Neutrophil (primary cell): ENCODE data around the gene TAF12.
"Not testable (repeated sequence)": the region's sequence is repeated elsewhere in the genome, so short reads cannot be mapped to it uniquely, and the experiment has no call there.

Experiments used
- H3K27ac ChIP-seq: fragments of 200-600 bp; sonication (generic); 2 replicates; pipeline ENCODE4 v1.5.1; 2016; ENCODE audit warnings: mild to moderate bottlenecking, moderate library complexity
- H3K27me3 ChIP-seq: fragments of 200-600 bp; sonication (generic); 2 replicates; pipeline ENCODE4 v1.6.0; 2016; ENCODE audit warnings: mild to moderate bottlenecking
- H3K36me3 ChIP-seq: fragments of 200-600 bp; sonication (generic); 2 replicates; pipeline ENCODE4 v1.5.1; 2017
- H3K4me1 ChIP-seq, 2 experiments: fragments of 200-600 bp in 1 of 2; sonication (generic) in 1 of 2; 1 replicate in 1 of 2; 2 replicates in 1 of 2; pipeline versions ENCODE4 v1.5.1 to v1.6.1; 2013 to 2016; ENCODE audit warnings: low read depth in 1 of 2, low read length in 1 of 2, mild to moderate bottlenecking in 1 of 2, moderate library complexity in 1 of 2; ENCODE audit not compliant: control insufficient read depth in 1 of 2, insufficient read depth in 1 of 2
- H3K4me3 ChIP-seq, 2 experiments: fragments of 200-600 bp in 1 of 2; sonication (generic) in 1 of 2; 1 replicate in 1 of 2; 2 replicates in 1 of 2; pipeline ENCODE4 v1.5.1; 2013 to 2016; ENCODE audit warnings: low read depth in 1 of 2, low read length in 1 of 2, mild to moderate bottlenecking in 1 of 2, moderate library complexity in 1 of 2
- H3K9me3 ChIP-seq: fragments of 200-600 bp; sonication (generic); 2 replicates; pipeline ENCODE4 v1.5.1; 2016
- TF ChIP-seq, protein P1 (sequence below): fragments of 200-600 bp; sonication (generic); IDR thresholded peaks from 2 replicates; pipeline ENCODE4 v1.5.1; 2016; ENCODE audit warnings: antibody characterized with exemption

The TAF12 gene

DNA sequence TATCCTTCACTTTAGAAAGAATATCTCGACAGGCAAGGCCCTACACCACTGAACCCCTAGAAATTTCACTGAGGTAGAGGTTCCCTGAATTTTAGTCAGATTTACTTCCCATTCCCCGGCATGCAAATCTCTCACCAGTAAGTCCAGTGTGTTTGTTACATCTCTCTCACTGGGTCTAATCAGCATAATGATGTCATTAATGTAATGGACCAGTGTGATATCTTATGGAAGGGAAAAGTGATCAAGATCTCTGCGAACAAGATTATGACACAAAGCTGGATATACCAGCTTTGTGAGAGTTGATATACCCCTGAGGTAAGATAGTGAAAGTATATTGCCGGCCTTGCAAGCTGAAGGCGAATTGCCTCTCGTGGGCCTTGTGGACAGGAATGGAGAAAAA lies 13.5 kb upstream of the TAF12 start:
- TF ChIP-seq, protein P1, sequence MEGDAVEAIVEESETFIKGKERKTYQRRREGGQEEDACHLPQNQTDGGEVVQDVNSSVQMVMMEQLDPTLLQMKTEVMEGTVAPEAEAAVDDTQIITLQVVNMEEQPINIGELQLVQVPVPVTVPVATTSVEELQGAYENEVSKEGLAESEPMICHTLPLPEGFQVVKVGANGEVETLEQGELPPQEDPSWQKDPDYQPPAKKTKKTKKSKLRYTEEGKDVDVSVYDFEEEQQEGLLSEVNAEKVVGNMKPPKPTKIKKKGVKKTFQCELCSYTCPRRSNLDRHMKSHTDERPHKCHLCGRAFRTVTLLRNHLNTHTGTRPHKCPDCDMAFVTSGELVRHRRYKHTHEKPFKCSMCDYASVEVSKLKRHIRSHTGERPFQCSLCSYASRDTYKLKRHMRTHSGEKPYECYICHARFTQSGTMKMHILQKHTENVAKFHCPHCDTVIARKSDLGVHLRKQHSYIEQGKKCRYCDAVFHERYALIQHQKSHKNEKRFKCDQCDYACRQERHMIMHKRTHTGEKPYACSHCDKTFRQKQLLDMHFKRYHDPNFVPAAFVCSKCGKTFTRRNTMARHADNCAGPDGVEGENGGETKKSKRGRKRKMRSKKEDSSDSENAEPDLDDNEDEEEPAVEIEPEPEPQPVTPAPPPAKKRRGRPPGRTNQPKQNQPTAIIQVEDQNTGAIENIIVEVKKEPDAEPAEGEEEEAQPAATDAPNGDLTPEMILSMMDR, result no peak

DNA sequence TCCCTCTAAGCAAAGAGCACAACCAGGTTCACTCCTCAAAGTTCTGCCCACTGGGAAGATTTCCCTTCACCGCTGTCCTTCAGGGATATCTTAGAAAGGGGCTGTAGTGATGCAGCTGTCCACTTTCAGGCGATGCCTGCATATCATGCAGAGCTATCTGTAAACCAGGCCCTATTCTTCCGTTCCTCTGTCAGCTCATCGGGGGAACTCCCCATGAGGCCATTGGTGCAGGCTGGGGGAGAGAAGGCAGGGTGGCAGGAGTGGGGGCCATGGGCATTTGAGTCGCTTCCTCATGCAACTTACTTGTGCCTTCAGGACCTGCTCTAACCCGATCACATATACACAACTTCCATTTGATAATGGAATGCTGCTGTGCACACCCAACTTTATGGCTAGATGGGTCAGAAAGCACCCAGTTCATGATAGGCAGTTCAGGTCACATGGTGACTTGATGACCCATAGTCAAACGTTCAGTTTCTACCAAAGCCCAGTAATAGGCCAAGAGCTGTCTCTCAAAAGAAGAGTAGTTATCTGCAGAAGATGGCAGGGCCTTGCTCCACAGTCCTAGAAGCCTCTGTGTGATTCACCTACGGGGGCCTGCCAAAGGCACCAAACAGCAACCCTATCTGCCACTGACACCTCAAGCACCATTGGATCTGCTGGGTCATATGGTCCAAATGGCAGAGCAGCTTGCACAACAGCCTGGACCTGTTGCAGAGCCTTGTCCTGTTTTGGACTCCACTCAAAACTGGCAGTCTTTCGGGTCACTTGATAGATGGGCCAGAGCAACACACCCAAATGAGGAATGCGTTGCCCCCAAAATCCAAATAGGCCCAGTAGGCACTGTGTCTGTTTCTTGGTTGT lies 12.8 kb upstream of the TAF12 start:
- not testable (repeated sequence) for H3K27ac ChIP-seq, H3K9me3 ChIP-seq, H3K36me3 ChIP-seq, H3K4me1 ChIP-seq, H3K27me3 ChIP-seq, H3K4me3 ChIP-seq

More for the DNA sequence above, 13.5 kb upstream of the TAF12 start:
- Histone ChIP-seq H3K4me3 (no peak overlapping the region), H3K9me3 (no peaks in the 10 kb centered on the region), H3K4me1 (peaks cover 3 to 7% of the 10 kb centered on the region in 2 experiments), H3K36me3 (no peaks in the 10 kb centered on the region), H3K27me3 (no peaks in the 10 kb centered on the region), H3K27ac (no peak overlapping the region)

DNA sequence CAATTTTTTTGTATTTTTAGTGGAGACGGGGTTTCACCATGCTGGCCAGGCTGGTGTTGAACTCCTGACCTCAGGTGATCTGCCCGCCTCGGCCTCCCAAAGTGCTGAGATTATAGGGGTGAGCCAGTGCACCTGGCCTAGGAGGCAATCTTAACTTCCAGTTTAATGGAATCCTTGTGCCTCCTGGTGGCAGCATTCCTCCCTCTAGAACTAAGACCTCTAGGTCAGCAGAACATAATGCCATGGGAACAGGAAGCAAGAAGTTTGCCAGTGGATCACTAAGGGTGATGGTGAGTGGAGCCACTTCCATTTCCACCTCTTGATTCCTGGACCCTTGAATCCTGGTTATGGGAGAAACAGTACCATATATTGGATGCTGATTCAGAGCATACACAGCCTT lies 11.0 kb upstream of the TAF12 start:
- H3K27me3 ChIP-seq, H3K9me3 ChIP-seq, H3K4me3 ChIP-seq, H3K36me3 ChIP-seq, H3K27ac ChIP-seq: not testable (repeated sequence)
- peaks cover 12 to 15% of the 10 kb centered on the region in 2 experiments for H3K4me1 ChIP-seq

DNA sequence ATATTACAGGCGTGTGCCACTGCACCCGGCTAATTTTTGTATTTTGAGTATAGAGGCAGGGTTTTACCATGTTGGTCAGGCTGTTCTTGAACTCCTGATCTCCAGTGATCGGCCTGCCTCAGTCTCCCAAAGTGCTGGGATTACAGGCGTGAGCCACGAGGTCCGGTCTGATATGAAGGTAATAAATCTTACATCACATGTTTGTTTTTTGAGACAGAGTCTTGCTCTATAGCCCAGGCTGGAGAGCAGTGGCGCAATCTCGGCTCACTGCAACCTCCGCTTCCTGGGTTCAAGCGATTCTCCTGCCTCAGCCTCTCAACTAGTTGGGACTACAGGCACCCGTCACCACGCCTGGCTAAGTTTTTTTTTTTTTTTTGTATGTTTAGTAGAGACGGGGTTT lies 10.2 kb upstream of the TAF12 start:
- not testable (repeated sequence) for H3K27me3 ChIP-seq, H3K36me3 ChIP-seq, H3K4me3 ChIP-seq, H3K9me3 ChIP-seq, H3K27ac ChIP-seq
- peaks cover 16 to 22% of the 10 kb centered on the region in 2 experiments for H3K4me1 ChIP-seq

DNA sequence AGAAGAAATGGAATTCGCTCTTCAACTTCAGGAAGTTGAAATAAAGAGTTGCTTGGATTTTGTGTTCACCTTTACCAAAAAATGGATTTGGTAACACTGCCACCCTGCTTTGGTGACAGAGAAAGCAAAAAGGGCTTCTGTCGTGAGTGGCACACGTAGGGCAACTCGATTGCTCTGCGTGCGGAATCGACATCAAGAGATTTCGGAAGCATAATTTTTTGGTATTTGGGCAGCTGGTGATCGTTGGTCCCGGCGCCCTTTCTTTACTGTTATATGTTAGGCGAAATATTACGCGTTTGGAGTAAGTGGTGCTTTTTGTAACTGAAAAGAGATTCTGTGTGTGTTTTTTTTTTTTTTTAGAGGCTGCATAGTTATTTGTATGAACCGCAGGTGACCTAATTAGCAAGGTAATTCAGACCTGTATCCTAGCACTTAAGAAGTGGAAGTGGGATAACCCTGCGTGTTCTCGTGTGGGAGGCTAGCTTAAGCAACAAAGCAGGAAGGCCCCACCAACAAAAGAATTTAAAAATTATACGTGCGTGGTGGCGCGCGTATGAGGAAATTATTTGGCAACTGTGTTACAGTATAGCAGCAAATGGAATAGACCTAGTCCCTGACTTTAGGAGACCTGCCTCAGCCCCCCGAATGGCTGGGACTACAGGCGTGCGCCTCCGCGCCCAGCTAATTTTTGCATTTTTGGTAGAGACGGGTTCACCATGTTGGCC lies 5.8 kb upstream of the TAF12 start, which contains the start of gene RNU11:
Gene RNU11 (plus strand): TSS at position 127 of the 725 bp plus-strand sequence.
- Histone ChIP-seq H3K27me3 (no peaks in the 10 kb centered on the region), H3K4me3 (peak within 1 kb of the TSS; percentile 64 to 67), H3K4me1 (peaks cover 37 to 45% of the 10 kb centered on the region in 2 experiments), H3K36me3 (no peaks in the 10 kb centered on the region), H3K27ac (peak within 1 kb of the TSS; percentile 88), H3K9me3 (no peaks in the 10 kb centered on the region)
- TF ChIP-seq, protein P1, result no peak

DNA sequence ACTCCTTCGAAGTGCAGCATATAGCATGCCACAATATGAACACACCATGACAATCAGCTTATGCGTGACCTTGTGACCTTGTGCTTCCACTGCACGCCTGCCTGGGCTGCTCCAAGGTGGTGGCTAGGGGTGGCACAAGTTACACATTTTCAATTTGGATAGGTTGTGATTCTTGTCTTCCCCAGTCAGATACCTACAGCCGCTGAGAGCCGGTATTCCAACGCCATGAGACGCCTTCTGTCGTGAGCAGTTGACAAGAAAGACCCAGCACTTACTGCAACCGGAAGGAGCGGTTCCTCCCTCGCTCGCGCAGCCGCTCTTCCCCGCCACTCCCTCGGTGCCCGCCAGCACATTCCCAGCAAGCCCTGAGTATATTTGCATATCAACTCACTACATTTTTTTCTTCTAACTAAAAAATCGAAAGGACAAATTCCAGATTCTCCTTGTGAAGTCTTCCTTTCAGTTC lies 5.2 kb upstream of the TAF12 start:
- TF ChIP-seq, protein P1, result no peak
- Histone ChIP-seq H3K9me3 (no peaks in the 10 kb centered on the region), H3K36me3 (no peaks in the 10 kb centered on the region), H3K27ac (peak overlapping the region; percentile 88), H3K4me3 (peak overlapping the region; percentile 64 to 67), H3K27me3 (no peaks in the 10 kb centered on the region), H3K4me1 (peaks cover 43 to 50% of the 10 kb centered on the region in 2 experiments)

DNA sequence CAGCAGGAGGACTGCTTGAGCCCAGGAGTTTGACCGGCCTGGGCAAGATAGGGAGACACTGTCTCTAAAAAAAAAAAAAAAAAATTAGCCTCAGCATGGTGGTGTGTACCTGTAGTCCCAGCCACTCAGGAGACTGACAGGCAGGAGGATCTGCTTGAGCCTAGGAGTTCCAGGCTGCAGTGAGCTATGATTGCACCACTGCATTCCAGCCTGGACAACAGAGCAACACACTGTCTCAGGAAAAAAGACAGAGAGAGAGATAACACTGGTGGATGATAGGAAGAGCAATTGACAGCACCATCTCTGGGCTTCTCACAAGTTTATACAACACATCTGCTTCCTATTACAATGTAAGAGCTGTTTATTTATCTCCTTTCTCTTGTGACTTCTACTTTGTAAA lies 3.2 kb upstream of the TAF12 start:
- Histone ChIP-seq H3K9me3 (no peaks in the 10 kb centered on the region), H3K27ac (no peak overlapping the region), H3K4me3 (no peak overlapping the region), H3K36me3 (no peaks in the 10 kb centered on the region), H3K4me1 (peaks cover 53 to 56% of the 10 kb centered on the region in 2 experiments), H3K27me3 (no peaks in the 10 kb centered on the region)
- TF ChIP-seq, protein P1, result no peak

DNA sequence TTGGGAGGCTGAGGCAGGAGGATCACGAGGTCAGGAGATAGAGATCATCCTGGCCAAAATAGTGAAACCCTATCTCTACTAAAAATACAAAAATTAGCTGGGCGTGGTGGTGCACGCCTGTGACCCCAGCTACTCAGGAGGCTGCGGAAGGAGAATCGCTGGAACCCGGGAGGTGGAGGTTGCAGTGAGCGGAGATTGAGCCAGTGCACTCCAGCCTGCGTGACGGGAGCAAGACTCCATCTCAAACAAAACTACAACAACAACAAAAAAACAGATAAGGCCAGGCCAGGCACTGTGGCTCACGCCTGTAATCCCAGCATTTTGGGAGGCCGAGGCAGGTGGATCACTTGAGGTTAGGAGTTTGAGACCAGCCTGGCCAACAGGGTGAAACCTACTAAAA lies 2.5 kb upstream of the TAF12 start:
- H3K36me3 ChIP-seq, H3K4me3 ChIP-seq, H3K27ac ChIP-seq, H3K9me3 ChIP-seq, H3K27me3 ChIP-seq: not testable (repeated sequence)
- peaks cover 56 to 57% of the 10 kb centered on the region in 2 experiments for H3K4me1 ChIP-seq
